Vagina (tissue), 2 donors: ENCODE data around the gene PITRM1. TPM values are rescaled to one million over a fixed set of nuclear protein-coding genes. Genes with fewer than 3 reads are reported as not detected.

Experiments
- DNase-seq, 2 donors: peaks; one replicate each; pipeline ENCODE4 v3.0.0-alpha.2; 2017; ENCODE audit errors: extremely low spot score in 2 of 2
- H3K27ac ChIP-seq: fragments of 200-600 bp; sonication (generic); one replicate; pipeline ENCODE4 v1.5.1; 2019
- H3K27me3 ChIP-seq: fragments of 200-600 bp; sonication (generic); one replicate; pipeline ENCODE4 v1.5.1; 2019
- H3K36me3 ChIP-seq, 2 donors: fragments of 200-600 bp; sonication (generic); one replicate each; pipeline ENCODE4 v1.5.1; 2017 to 2019
- H3K4me1 ChIP-seq: fragments of 200-600 bp; sonication (generic); one replicate; pipeline ENCODE4 v1.5.1; 2019
- H3K4me3 ChIP-seq, 2 donors: fragments of 200-600 bp; sonication (generic); 1 replicate in 1 of 2; 2 replicates in 1 of 2; pipeline ENCODE4 v1.5.1; 2016 to 2019
- H3K9me3 ChIP-seq: fragments of 200-600 bp; sonication (generic); one replicate; pipeline ENCODE4 v1.5.1; 2019
- POLR2A ChIP-seq, 2 donors: fragments of 450-650 bp; IDR thresholded peaks; one replicate each; pipeline ENCODE4 v1.6.1; 2017; ENCODE audit warnings: antibody characterized with exemption in 2 of 2, mild to moderate bottlenecking in 2 of 2, moderate library complexity in 2 of 2
- POLR2AphosphoS5 ChIP-seq, 2 donors: sonication (generic); formaldehyde crosslinking; IDR thresholded peaks; one replicate each; pipeline ENCODE4 v1.9.0; 2017; ENCODE audit warnings: antibody characterized with exemption in 2 of 2, mild to moderate bottlenecking in 2 of 2, low read depth in 1 of 2; ENCODE audit not compliant: insufficient read depth in 1 of 2
- intact Hi-C: fragments of 100-400 bp; cut with DNase I; formaldehyde crosslinking; loops from one replicate; pipeline ENCODE4 v1.15.1; 2023
- total RNA-seq: library from RNA; depleted of rRNA; stranded (reverse); fragments of >200 nt; gene quantifications from one replicate; pipeline ENCODE4 v1.2.3, GENCODE V29; 2016
- TF ChIP-seq, protein P1 (sequence below), 3 experiments: fragments of 450-650 bp in 2 of 3; fragments of 200-600 bp in 1 of 3; sonication (generic) in 1 of 3; IDR thresholded peaks; one replicate each; pipeline ENCODE4 v1.5.1; 2017 to 2019; ENCODE audit warnings: antibody characterized with exemption in 3 of 3, mild to moderate bottlenecking in 2 of 3, moderate library complexity in 2 of 3

Gene PITRM1
- total RNA-seq, 1 donor from 2014 or later: 58.9 TPM

DNA sequence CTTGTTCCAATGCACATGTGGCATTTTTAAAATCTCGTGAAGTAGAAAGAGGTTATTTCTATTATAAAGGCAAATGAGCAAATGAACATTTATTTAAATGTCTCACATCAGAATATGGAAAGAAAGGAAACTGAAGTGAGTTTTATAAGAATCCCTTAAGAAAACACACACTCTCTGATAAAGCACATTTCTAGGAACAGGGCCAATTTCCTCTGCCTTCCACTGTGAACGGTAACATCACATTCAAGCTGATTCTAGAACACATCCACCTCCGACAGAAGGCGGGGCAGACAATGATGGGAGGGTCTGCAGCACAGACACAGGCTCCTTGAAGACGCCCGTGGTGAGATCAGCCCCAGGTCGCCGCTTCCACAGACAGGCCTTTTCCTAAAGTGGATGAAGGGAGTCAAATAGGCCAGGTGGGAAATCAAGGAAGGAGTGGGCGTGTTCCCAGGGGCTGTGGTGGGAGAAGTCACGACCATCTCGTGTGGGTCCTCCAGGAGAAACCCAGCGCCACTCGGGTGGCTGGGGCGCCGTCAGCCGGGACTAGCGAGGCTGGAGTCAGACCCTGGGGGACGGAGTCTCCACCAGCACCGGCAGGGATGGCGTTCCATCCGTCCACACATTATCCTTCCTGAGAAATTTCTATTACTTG is 31.1 kb downstream of the PITRM1 start:
- Histone ChIP-seq H3K9me3 (no peaks in the 10 kb centered on the region), H3K27ac (no peak overlapping the region), H3K27me3 (no peaks in the 10 kb centered on the region), H3K36me3 (peaks cover 5 to 96% of the 10 kb centered on the region in 2 donors), H3K4me1 (no peaks in the 10 kb centered on the region), H3K4me3 (no peak overlapping the region)
- no peak for DNase-seq
- TF ChIP-seq POLR2A (IDR thresholded peaks at IDR 0.05): no peak
- intact Hi-C loops: no loop called here

- TF ChIP-seq POLR2AphosphoS5 (IDR thresholded peaks at IDR 0.05; ENCODE audit: insufficient read depth in 1 of 2, low read depth in 1 of 2) (no peak), POLR2A (IDR thresholded peaks at IDR 0.05) (no peak)
- TF ChIP-seq, protein P1, sequence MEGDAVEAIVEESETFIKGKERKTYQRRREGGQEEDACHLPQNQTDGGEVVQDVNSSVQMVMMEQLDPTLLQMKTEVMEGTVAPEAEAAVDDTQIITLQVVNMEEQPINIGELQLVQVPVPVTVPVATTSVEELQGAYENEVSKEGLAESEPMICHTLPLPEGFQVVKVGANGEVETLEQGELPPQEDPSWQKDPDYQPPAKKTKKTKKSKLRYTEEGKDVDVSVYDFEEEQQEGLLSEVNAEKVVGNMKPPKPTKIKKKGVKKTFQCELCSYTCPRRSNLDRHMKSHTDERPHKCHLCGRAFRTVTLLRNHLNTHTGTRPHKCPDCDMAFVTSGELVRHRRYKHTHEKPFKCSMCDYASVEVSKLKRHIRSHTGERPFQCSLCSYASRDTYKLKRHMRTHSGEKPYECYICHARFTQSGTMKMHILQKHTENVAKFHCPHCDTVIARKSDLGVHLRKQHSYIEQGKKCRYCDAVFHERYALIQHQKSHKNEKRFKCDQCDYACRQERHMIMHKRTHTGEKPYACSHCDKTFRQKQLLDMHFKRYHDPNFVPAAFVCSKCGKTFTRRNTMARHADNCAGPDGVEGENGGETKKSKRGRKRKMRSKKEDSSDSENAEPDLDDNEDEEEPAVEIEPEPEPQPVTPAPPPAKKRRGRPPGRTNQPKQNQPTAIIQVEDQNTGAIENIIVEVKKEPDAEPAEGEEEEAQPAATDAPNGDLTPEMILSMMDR (IDR thresholded peaks at IDR 0.05): no peak
- Histone ChIP-seq H3K9me3 (no peaks in the 10 kb centered on the region), H3K27ac (peak overlapping the region; percentile 19), H3K4me3 (no peak overlapping the region), H3K36me3 (peaks cover 5 to 96% of the 10 kb centered on the region in 2 donors), H3K27me3 (no peaks in the 10 kb centered on the region), H3K4me1 (no peaks in the 10 kb centered on the region)
- no peak for DNase-seq
- intact Hi-C loops: no loop called here
Measured at GRCh38 chr10:3140280-3140679, 32.3 kb downstream of the PITRM1 start.

DNA sequence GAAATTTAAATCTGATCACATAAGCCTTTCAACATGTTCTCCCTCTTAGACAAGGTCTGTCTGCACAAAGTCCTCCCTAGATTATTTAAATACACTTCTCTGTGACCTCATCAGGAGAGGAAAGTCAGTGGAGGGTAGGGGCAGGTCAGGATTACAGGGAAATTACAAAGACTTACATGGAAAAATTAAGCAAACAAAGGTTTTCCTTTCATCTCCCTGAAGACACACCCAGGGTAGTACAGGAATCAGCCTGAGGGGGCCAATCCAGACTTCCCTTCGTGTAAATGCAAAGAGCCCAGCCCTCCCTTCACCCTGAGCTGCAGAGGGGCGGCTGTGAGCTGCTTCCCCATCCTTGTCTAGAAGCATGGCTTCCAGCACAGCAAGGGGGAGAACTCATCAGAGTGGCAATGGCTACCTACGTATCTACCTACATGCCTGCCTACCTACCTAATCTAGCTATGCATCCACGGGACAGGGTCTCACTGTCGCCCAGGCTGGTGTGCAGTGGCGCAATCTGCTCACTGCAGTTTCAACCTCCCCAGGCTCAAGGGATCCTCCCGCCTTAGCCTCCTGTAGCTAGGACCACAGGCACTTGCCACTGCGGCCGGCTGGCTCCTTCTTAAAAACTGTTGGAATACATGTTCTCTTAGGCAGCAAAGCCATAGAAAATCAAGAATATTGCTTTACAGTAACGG is 33.2 kb downstream of the PITRM1 start:
- no peaks in the 10 kb centered on the region for H3K9me3 ChIP-seq
- TF ChIP-seq POLR2AphosphoS5 (IDR thresholded peaks at IDR 0.05; ENCODE audit: insufficient read depth in 1 of 2, low read depth in 1 of 2) (no peak), POLR2A (IDR thresholded peaks at IDR 0.05) (no peak)
- TF ChIP-seq, protein P1 (IDR thresholded peaks at IDR 0.05): no peak
- intact Hi-C loops: no loop called here
- peak overlapping the region; percentile 15 for H3K27ac ChIP-seq
- H3K4me1 ChIP-seq: no peaks in the 10 kb centered on the region
- H3K27me3 ChIP-seq: no peaks in the 10 kb centered on the region
- H3K4me3 ChIP-seq: no peak overlapping the region
- H3K36me3 ChIP-seq: peaks cover 3 to 94% of the 10 kb centered on the region in 2 donors
- DNase-seq: no peak

DNA sequence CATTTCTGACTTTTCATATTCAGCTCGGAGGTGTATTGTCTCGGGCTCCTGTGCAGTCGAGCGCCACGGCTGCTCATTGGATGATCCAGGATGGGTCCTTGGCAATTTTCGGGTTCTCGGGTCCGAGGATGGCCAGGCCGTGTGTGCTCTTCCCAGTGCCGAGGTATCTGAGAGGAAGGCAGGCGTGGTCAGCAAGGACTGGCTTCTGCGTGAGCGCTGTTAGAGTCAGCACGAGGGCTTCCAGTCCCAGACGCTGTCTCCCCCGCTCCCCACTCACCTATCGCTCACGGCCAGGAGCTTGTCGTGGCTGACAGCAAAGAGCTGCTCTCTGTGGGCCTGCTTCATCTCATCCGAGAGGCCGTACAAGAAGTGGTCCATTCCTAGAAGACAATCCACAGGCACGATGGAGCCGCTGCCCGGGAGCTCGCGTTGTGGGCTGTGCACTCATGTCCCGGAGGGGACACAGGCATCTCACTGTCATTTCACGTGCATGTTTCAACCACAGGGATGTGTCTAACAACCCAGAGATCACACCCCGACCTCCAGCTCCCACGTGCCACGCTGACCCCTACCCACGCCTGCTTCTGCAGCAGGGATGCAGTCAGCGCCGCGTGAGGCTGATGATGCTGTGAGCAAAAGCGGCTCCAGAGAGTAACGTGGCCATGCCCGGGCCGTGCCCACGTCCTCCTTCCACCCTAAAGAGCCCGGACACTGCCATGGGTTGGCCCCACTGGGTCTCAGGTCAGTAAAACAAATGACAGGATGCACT is 34.4 kb downstream of the PITRM1 start:
- peaks cover 0 to 94% of the 10 kb centered on the region in 2 donors for H3K36me3 ChIP-seq
- H3K27me3 ChIP-seq: no peaks in the 10 kb centered on the region
- TF ChIP-seq POLR2AphosphoS5 (IDR thresholded peaks at IDR 0.05; ENCODE audit: insufficient read depth in 1 of 2, low read depth in 1 of 2) (no peak), POLR2A (IDR thresholded peaks at IDR 0.05) (no peak)
- TF ChIP-seq, protein P1 (IDR thresholded peaks at IDR 0.05): no peak
- H3K9me3 ChIP-seq: no peaks in the 10 kb centered on the region
- H3K27ac ChIP-seq: peak overlapping the region; percentile 51
- DNase-seq: no peak
- intact Hi-C loops: no loop called here
- no peaks in the 10 kb centered on the region for H3K4me1 ChIP-seq
- no peak overlapping the region for H3K4me3 ChIP-seq

GRCh38 chr10:3136763-3137611 is 35.6 kb downstream of the PITRM1 start:
- H3K4me1 ChIP-seq: no peaks in the 10 kb centered on the region
- no peaks in the 10 kb centered on the region for H3K9me3 ChIP-seq
- H3K27me3 ChIP-seq: no peaks in the 10 kb centered on the region
- peak in 1 of 2 donors; percentile 96 for DNase-seq
- peaks cover 0 to 94% of the 10 kb centered on the region in 2 donors for H3K36me3 ChIP-seq
- TF ChIP-seq, protein P1 (IDR thresholded peaks at IDR 0.05): no peak
- TF ChIP-seq POLR2A (IDR thresholded peaks at IDR 0.05) (no peak), POLR2AphosphoS5 (IDR thresholded peaks at IDR 0.05; ENCODE audit: insufficient read depth in 1 of 2, low read depth in 1 of 2) (peak in 1 of 2 donors; percentile 57)
- intact Hi-C loops: no loop called here
- H3K4me3 ChIP-seq: no peak overlapping the region
- H3K27ac ChIP-seq: peak overlapping the region; percentile 59
